H9 (cell line): ENCODE results near the gene NIPAL1. TPM values are rescaled to one million over a fixed set of nuclear protein-coding genes. Genes with fewer than 3 reads are reported as not detected.
A peak's percentile ranks its signal among the peaks of the same experiment; 100 is the strongest.

ENCODE experiments used
- DNase-seq: peaks from one replicate; pipeline ENCODE4 v3.0.0-alpha.2; 2017
- H2AFZ ChIP-seq: one replicate; pipeline ENCODE4 v1.6.1; 2013; ENCODE audit warnings: mild to moderate bottlenecking, low read length, control low read depth, moderate library complexity
- H2AK5ac ChIP-seq: 2 replicates; pipeline ENCODE4 v1.6.1; 2013; ENCODE audit warnings: low read length, control low read depth, mixed read lengths; ENCODE audit not compliant: insufficient read length
- H2BK120ac ChIP-seq: one replicate; pipeline ENCODE4 v1.6.1; 2013; ENCODE audit warnings: low read depth, mild to moderate bottlenecking, low read length, control low read depth, inconsistent platforms; ENCODE audit not compliant: poor library complexity, severe bottlenecking
- H2BK12ac ChIP-seq: 2 replicates; pipeline ENCODE4 v1.6.1; 2013; ENCODE audit warnings: low read length, control low read depth, mixed read lengths, low read depth; ENCODE audit not compliant: insufficient read length
- H2BK15ac ChIP-seq: 2 replicates; pipeline ENCODE4 v1.6.1; 2013; ENCODE audit warnings: low read depth, low read length, control low read depth
- H2BK20ac ChIP-seq: one replicate; pipeline ENCODE4 v1.6.1; 2013; ENCODE audit warnings: low read depth, mild to moderate bottlenecking, low read length, control low read depth, inconsistent platforms; ENCODE audit not compliant: poor library complexity, severe bottlenecking
- H2BK5ac ChIP-seq: 2 replicates; pipeline ENCODE4 v1.6.1; 2013; ENCODE audit warnings: low read length, control low read depth, mixed read lengths; ENCODE audit not compliant: insufficient read length
- H3K14ac ChIP-seq: 2 replicates; pipeline ENCODE4 v1.6.1; 2013; ENCODE audit warnings: low read length, control low read depth; ENCODE audit not compliant: insufficient read depth
- H3K18ac ChIP-seq: 2 replicates; pipeline ENCODE4 v1.6.1; 2013; ENCODE audit warnings: low read depth, mild to moderate bottlenecking, mixed read lengths, low read length, control low read depth; ENCODE audit not compliant: insufficient read length
- H3K23ac ChIP-seq: 2 replicates; pipeline ENCODE4 v1.6.1; 2013; ENCODE audit warnings: low read length, control low read depth, mixed read lengths, low read depth; ENCODE audit not compliant: insufficient read length
- H3K23me2 ChIP-seq: 2 replicates; pipeline ENCODE4 v1.6.1; 2013; ENCODE audit warnings: low read depth, mild to moderate bottlenecking, mixed read lengths, low read length, control low read depth; ENCODE audit not compliant: insufficient read length, poor library complexity, severe bottlenecking
- H3K27ac ChIP-seq: 2 replicates; pipeline ENCODE4 v1.5.1; 2013; ENCODE audit warnings: low read length, control low read depth, mixed read lengths, low read depth; ENCODE audit not compliant: insufficient read length
- H3K27me3 ChIP-seq: 2 replicates; pipeline ENCODE4 v1.6.1; 2013; ENCODE audit warnings: low read length, control low read depth, inconsistent platforms; ENCODE audit not compliant: insufficient read depth
- H3K4ac ChIP-seq: 2 replicates; pipeline ENCODE4 v1.6.1; 2013; ENCODE audit warnings: low read depth, mild to moderate bottlenecking, control low read depth, inconsistent platforms, low read length, moderate library complexity
- H3K4me1 ChIP-seq: 2 replicates; pipeline ENCODE4 v1.6.1; 2013; ENCODE audit warnings: low read length, control low read depth, inconsistent platforms; ENCODE audit not compliant: insufficient read depth
- H3K4me2 ChIP-seq: 2 replicates; pipeline ENCODE4 v1.6.1; 2013; ENCODE audit warnings: low read length, control low read depth, mixed read lengths; ENCODE audit not compliant: insufficient read length, insufficient read depth
- H3K56ac ChIP-seq: 2 replicates; pipeline ENCODE4 v1.6.1; 2013; ENCODE audit warnings: low read depth, mild to moderate bottlenecking, mixed read lengths, low read length, control low read depth; ENCODE audit not compliant: insufficient read length
- H3K79me1 ChIP-seq: 2 replicates; pipeline ENCODE4 v1.6.1; 2013; ENCODE audit warnings: low read depth, mild to moderate bottlenecking, moderate library complexity, low read length, control low read depth, inconsistent platforms; ENCODE audit not compliant: insufficient read depth, poor library complexity, severe bottlenecking
- H3K79me2 ChIP-seq: 2 replicates; pipeline ENCODE4 v1.6.1; 2013; ENCODE audit warnings: low read length, control low read depth, inconsistent platforms; ENCODE audit not compliant: insufficient read depth
- H3K9ac ChIP-seq: 2 replicates; pipeline ENCODE4 v1.6.1; 2013; ENCODE audit warnings: low read length, control low read depth, mixed read lengths; ENCODE audit not compliant: insufficient read length; ENCODE audit errors: extremely low read depth
- H3K9me3 ChIP-seq: one replicate; pipeline ENCODE4 v1.6.1; 2013; ENCODE audit warnings: low read depth, low read length, inconsistent platforms; ENCODE audit not compliant: control insufficient read depth
- H3T11ph ChIP-seq: one replicate; pipeline ENCODE4 v1.6.1; 2013; ENCODE audit warnings: mild to moderate bottlenecking, low read length, control low read depth, inconsistent platforms
- H4K20me1 ChIP-seq: one replicate; pipeline ENCODE4 v1.6.1; 2013; ENCODE audit not compliant: control insufficient read depth, insufficient read length, insufficient read depth
- H4K5ac ChIP-seq: 2 replicates; pipeline ENCODE4 v1.6.1; 2013; ENCODE audit warnings: low read depth, mild to moderate bottlenecking, mixed read lengths, low read length, control low read depth; ENCODE audit not compliant: insufficient read length
- H4K8ac ChIP-seq: replicated peaks from 2 replicates; pipeline ENCODE4 v1.6.1; 2013; ENCODE audit warnings: low read length, control low read depth, mixed read lengths, low read depth; ENCODE audit not compliant: insufficient read length
- H4K91ac ChIP-seq: 2 replicates; pipeline ENCODE4 v1.6.1; 2013; ENCODE audit warnings: low read depth, mild to moderate bottlenecking, moderate library complexity, mixed read lengths, low read length, control low read depth; ENCODE audit not compliant: insufficient read length
- H3K27ac Mint-ChIP-seq, 3 experiments: 2 replicates in 2 of 3; 3 replicates in 1 of 3; pipeline ENCODE4 v1.8.0; 2020 to 2021; ENCODE audit warnings: mixed read lengths in 3 of 3, mild to moderate bottlenecking in 1 of 3, moderate library complexity in 1 of 3
- H3K27me3 Mint-ChIP-seq: 2 replicates; pipeline ENCODE4 v1.8.0; 2021; ENCODE audit warnings: low read depth, mild to moderate bottlenecking, moderate library complexity, mixed read lengths
- H3K36me3 Mint-ChIP-seq, 3 experiments: 2 replicates in 2 of 3; 3 replicates in 1 of 3; pipeline ENCODE4 v1.8.0; 2020 to 2021; ENCODE audit warnings: low read depth in 3 of 3, mixed read lengths in 3 of 3; ENCODE audit not compliant: insufficient read depth in 1 of 3
- H3K4me1 Mint-ChIP-seq, 2 experiments: 2 replicates each; pipeline ENCODE4 v1.8.0; 2020; ENCODE audit warnings: mixed read lengths in 2 of 2
- H3K4me3 Mint-ChIP-seq, 2 experiments: 2 replicates in 1 of 2; 3 replicates in 1 of 2; pipeline ENCODE4 v1.8.0; 2020 to 2021; ENCODE audit warnings: mild to moderate bottlenecking in 2 of 2, mixed read lengths in 2 of 2, moderate library complexity in 1 of 2
- H3K9me3 Mint-ChIP-seq, 2 experiments: 2 replicates in 1 of 2; 3 replicates in 1 of 2; pipeline ENCODE4 v1.8.0; 2020; ENCODE audit warnings: mild to moderate bottlenecking in 2 of 2, mixed read lengths in 2 of 2, moderate library complexity in 1 of 2
- WGBS: extraction: QIAGEN DNeasy Blood & Tissue Kit; methylation state at CpG from one replicate; pipeline ENCODE4 v1.1.7; 2013; ENCODE audit warnings: missing lambda C conversion rate, low lambda C conversion rate, mixed read lengths; ENCODE audit not compliant: insufficient read length; ENCODE audit errors: extremely low coverage; 5-methylcytosine and 5-hydroxymethylcytosine counted together
- total RNA-seq: library from RNA; stranded (reverse); gene quantifications from 2 replicates; pipeline ENCODE4 v1.2.1, GENCODE V29; 2021
- TF ChIP-seq, protein P1 (sequence below): fragments of 200-600 bp; sonication (generic); conservative IDR thresholded peaks from 3 replicates; pipeline ENCODE4 v1.8.0; 2021; ENCODE audit warnings: antibody characterized with exemption, mild to moderate bottlenecking

Gene NIPAL1
- total RNA-seq, 1 experiment from 2014 or later = 16.9 TPM

DNA sequence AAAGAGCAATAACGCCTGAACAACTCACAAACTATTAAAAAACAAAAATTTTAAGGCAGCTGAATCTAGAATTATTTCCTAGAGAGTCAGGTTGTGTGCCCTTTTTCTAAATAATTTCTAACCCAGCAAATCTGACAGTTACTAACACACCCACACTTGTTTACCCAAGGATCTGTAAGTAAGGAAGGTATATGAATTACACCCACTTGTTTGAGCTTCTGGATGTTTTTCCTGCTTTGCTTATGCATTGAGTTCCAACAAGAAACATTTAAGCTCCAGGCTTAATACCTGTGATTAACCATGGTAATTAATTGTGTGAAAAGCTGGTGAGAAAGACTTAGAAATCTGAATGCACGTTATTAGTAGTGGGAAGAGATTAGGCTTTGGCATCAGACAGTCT lies 1.5 kb downstream of the NIPAL1 start:
- Mint-ChIP-seq H3K4me3 (peak overlapping the region in 1 of 2 experiments; percentile 90; a peak in 2 of 5 replicates), H3K27ac (no peak overlapping the region), H3K9me3 (no peaks in the 10 kb centered on the region; a peak in 2 of 5 replicates), H3K27me3 (peaks cover 12% of the 10 kb centered on the region), H3K4me1 (peaks cover 35 to 41% of the 10 kb centered on the region in 2 experiments), H3K36me3 (peaks cover 0 to 13% (median 0%) of the 10 kb centered on the region in 3 experiments; a peak in 2 of 7 replicates)
- no peak overlapping the region for H3K56ac ChIP-seq
- no peak overlapping the region for H2BK5ac ChIP-seq
- H2AFZ ChIP-seq = no peak overlapping the region
- H3T11ph ChIP-seq = no peak overlapping the region
- H3K27me3 ChIP-seq = no peaks in the 10 kb centered on the region
- TF ChIP-seq, protein P1, sequence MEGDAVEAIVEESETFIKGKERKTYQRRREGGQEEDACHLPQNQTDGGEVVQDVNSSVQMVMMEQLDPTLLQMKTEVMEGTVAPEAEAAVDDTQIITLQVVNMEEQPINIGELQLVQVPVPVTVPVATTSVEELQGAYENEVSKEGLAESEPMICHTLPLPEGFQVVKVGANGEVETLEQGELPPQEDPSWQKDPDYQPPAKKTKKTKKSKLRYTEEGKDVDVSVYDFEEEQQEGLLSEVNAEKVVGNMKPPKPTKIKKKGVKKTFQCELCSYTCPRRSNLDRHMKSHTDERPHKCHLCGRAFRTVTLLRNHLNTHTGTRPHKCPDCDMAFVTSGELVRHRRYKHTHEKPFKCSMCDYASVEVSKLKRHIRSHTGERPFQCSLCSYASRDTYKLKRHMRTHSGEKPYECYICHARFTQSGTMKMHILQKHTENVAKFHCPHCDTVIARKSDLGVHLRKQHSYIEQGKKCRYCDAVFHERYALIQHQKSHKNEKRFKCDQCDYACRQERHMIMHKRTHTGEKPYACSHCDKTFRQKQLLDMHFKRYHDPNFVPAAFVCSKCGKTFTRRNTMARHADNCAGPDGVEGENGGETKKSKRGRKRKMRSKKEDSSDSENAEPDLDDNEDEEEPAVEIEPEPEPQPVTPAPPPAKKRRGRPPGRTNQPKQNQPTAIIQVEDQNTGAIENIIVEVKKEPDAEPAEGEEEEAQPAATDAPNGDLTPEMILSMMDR = no peak
- no peak overlapping the region for H3K4ac ChIP-seq
- peaks cover 9% of the 10 kb centered on the region for H3K23me2 ChIP-seq
- no peak overlapping the region for H3K18ac ChIP-seq
- H3K27ac ChIP-seq = no peak overlapping the region
- H4K20me1 ChIP-seq = no peaks in the 10 kb centered on the region
- no peak overlapping the region for H4K8ac ChIP-seq
- no peak overlapping the region for H3K4me2 ChIP-seq
- H3K79me2 ChIP-seq = no peaks in the 10 kb centered on the region
- H3K23ac ChIP-seq = no peak overlapping the region
- no peak overlapping the region for H4K5ac ChIP-seq
- H3K9ac ChIP-seq = no peak overlapping the region
- no peak overlapping the region for H2BK20ac ChIP-seq
- H3K79me1 ChIP-seq = no peaks in the 10 kb centered on the region
- no CpG with 5 or more reads among the region's 2 CpGs for WGBS
- no peaks in the 10 kb centered on the region for H3K9me3 ChIP-seq
- H4K91ac ChIP-seq = no peak overlapping the region
- H3K14ac ChIP-seq = no peak overlapping the region
- no peaks in the 10 kb centered on the region for H3K4me1 ChIP-seq
- no peak for DNase-seq
- no peak overlapping the region for H2BK15ac ChIP-seq
- H2BK120ac ChIP-seq = no peak overlapping the region
- H2AK5ac ChIP-seq = no peak overlapping the region
- no peak overlapping the region for H2BK12ac ChIP-seq
